Lung (tissue), 12 donors: ENCODE results near the gene SENP5. TPM values are rescaled to one million over a fixed set of nuclear protein-coding genes. Genes with fewer than 3 reads are reported as not detected.
A peak's percentile ranks its signal among the peaks of the same experiment; 100 is the strongest.
"Not testable (repeated sequence)": the region's sequence is repeated elsewhere in the genome, so short reads cannot be mapped to it uniquely, and the experiment has no call there.

ENCODE experiments used
- ATAC-seq: fragments of 200-7000 bp; cut with Tn5 transposase; one replicate; pipeline ENCODE4 v1.9.1; 2020; ENCODE audit warnings: moderate number of reproducible peaks; ENCODE audit not compliant: insufficient read depth, low FRiP score
- DNase-seq, 3 donors: peaks; one replicate each; pipeline ENCODE4 v3.0.0-alpha.2; 2013 to 2017
- H3K27ac ChIP-seq, 2 donors: one replicate each; pipeline ENCODE4 v1.5.1; 2013; ENCODE audit warnings: mild to moderate bottlenecking in 2 of 2, moderate library complexity in 2 of 2, control low read depth in 1 of 2, inconsistent platforms in 1 of 2, low read depth in 1 of 2, low read length in 1 of 2
- H3K27me3 ChIP-seq, 3 donors: one replicate each; pipeline ENCODE4 v1.5.1; 2013; ENCODE audit warnings: low read length in 2 of 3; ENCODE audit not compliant: control insufficient read depth in 3 of 3, insufficient read depth in 3 of 3
- H3K36me3 ChIP-seq, 4 donors: one replicate each; pipeline ENCODE4 v1.5.1; 2013; ENCODE audit warnings: low read length in 4 of 4, mild to moderate bottlenecking in 1 of 4, moderate library complexity in 1 of 4; ENCODE audit not compliant: control insufficient read depth in 4 of 4, insufficient read depth in 4 of 4
- H3K4me1 ChIP-seq, 5 donors: one replicate each; pipeline ENCODE4 v1.5.1; 2013; ENCODE audit warnings: low read length in 5 of 5, mild to moderate bottlenecking in 2 of 5, moderate library complexity in 1 of 5; ENCODE audit not compliant: control insufficient read depth in 5 of 5, insufficient read depth in 5 of 5
- H3K4me3 ChIP-seq: one replicate; pipeline ENCODE4 v1.5.1; 2013; ENCODE audit warnings: mild to moderate bottlenecking, control low read depth, moderate library complexity
- H3K9ac ChIP-seq, 2 donors: one replicate each; pipeline ENCODE4 v1.5.1; 2013; ENCODE audit warnings: low read length in 2 of 2, control low read depth in 1 of 2; ENCODE audit not compliant: insufficient read depth in 1 of 2
- H3K9me3 ChIP-seq, 4 donors: one replicate each; pipeline ENCODE4 v1.5.1; 2013; ENCODE audit warnings: low read length in 3 of 4, mild to moderate bottlenecking in 1 of 4, moderate library complexity in 1 of 4; ENCODE audit not compliant: control insufficient read depth in 4 of 4, insufficient read depth in 3 of 4
- CTCF ChIP-seq: IDR thresholded peaks from 2 replicates; pipeline ENCODE4 v1.5.1; 2012; ENCODE audit warnings: mild to moderate bottlenecking; ENCODE audit errors: control extremely low read depth, extremely low read depth
- WGBS, 2 donors: extraction: QIAGEN DNeasy Blood & Tissue Kit; methylation state at CpG; one replicate each; pipeline ENCODE4 v1.1.7; 2013; 5-methylcytosine and 5-hydroxymethylcytosine counted together
- polyA plus RNA-seq, 2 donors: library from polyadenylated mRNA; stranded (reverse); fragments of 200-250 nt; gene quantifications; one replicate each; pipeline ENCODE4 v1.2.1, GENCODE V29; 2013
- total RNA-seq, 2 donors: library from RNA; depleted of rRNA in 1 of 2; stranded (reverse); fragments of >200 nt in 1 of 2; gene quantifications; one replicate each; pipeline ENCODE4 v1.2.1, GENCODE V29; 2014 to 2021
- donor health status: control.
- donor health status: control.
- donor health status: Bipolar disorder and iron deficiency.
- donor health status: healthy.
- donor health status: DM: yes; HTN: yes; CAD: no.

Gene SENP5
- total and polyA plus RNA-seq, 4 donors: 7.7 to 55.7 (median 18.7) TPM

GRCh38 chr3:196835086-196835485 lies 32.6 kb upstream of the SENP5 start:
- peaks cover 0 to 6% (median 3%) of the 10 kb centered on the region in 4 donors for H3K36me3 ChIP-seq
- no peaks in the 10 kb centered on the region for H3K27me3 ChIP-seq
- ATAC-seq (no peak), DNase-seq (peak in 2 of 3 donors; percentile 9 to 11)
- no peak for TF ChIP-seq CTCF
- no peak overlapping the region for H3K4me3 ChIP-seq
- H3K27ac ChIP-seq: no peak overlapping the region
- no peaks in the 10 kb centered on the region for H3K9me3 ChIP-seq
- 64 to 66% methylated on average over 8 of the region's 8 CpGs for WGBS, 2 donors
- H3K9ac ChIP-seq: no peak overlapping the region
- H3K4me1 ChIP-seq: peaks cover 0 to 3% (median 0%) of the 10 kb centered on the region in 5 donors

GRCh38 chr3:196836626-196837025 lies 31.1 kb upstream of the SENP5 start:
- not testable (repeated sequence) for H3K27me3 ChIP-seq, H3K9me3 ChIP-seq, H3K4me3 ChIP-seq, DNase-seq, H3K27ac ChIP-seq, H3K36me3 ChIP-seq, H3K4me1 ChIP-seq, ATAC-seq, H3K9ac ChIP-seq
- 59 to 69% methylated on average over 1 of the region's 1 CpG for WGBS, 2 donors

- ATAC-seq (peak; percentile 82), DNase-seq (peak; percentile 23 to 38 (median 32))
- TF ChIP-seq CTCF: peak; percentile 71
These were observed 29.8 kb upstream of the SENP5 start for GRCh38 chr3:196837819-196838420.

DNA sequence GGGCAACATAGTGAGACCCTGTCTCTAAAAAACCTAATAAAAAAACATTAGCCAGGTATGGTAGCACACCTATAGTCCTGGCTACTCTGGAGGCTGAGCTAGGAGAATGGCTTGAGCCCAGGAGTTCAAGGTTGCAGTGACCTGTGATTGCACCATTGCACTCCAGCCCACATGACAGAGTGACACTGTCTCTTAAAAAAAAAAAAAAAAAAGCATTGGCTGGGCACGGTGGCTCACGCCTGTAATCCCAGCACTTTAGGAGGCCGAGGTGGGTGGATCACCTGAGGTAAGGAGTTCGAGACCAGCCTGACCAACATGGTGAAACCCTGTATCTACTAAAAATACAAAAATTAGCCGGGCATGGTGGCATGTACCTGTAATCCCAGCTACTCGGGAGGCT lies 28.4 kb upstream of the SENP5 start:
- H3K36me3 ChIP-seq, DNase-seq, H3K9ac ChIP-seq, H3K4me1 ChIP-seq, H3K27me3 ChIP-seq, H3K4me3 ChIP-seq, H3K9me3 ChIP-seq, ATAC-seq, H3K27ac ChIP-seq: not testable (repeated sequence)
- WGBS, 2 donors: 88 to 93% methylated on average over 6 of the region's 6 CpGs

More at GRCh38 chr3:196837819-196838420, 29.8 kb upstream of the SENP5 start:
- 34 to 41% methylated on average over 3 of the region's 3 CpGs for WGBS, 2 donors
- H3K4me3 ChIP-seq: no peak overlapping the region
- peaks cover 0 to 3% (median 0%) of the 10 kb centered on the region in 5 donors for H3K4me1 ChIP-seq
- H3K27ac ChIP-seq: no peak overlapping the region
- H3K9me3 ChIP-seq: no peaks in the 10 kb centered on the region
- H3K9ac ChIP-seq: no peak overlapping the region
- H3K27me3 ChIP-seq: no peaks in the 10 kb centered on the region
- no peaks in the 10 kb centered on the region for H3K36me3 ChIP-seq
